B cell (primary cell): Measurements from ENCODE around the gene HOXD8. TPM values are rescaled to one million over a fixed set of nuclear protein-coding genes. Genes with fewer than 3 reads are reported as not detected.

Experiments used
- ATAC-seq: fragments of 200-7000 bp; cut with Tn5 transposase; one replicate; pipeline ENCODE4 v1.10.0; 2021; ENCODE audit warnings: low read depth, mild to moderate bottlenecking, moderate number of reproducible peaks, moderate library complexity
- CTCF ChIA-PET: fragments of 350-600 bp; sonication (Branson Sonifier 250); formaldehyde crosslinking; loops from one replicate; lab custom pipeline; 2021; ENCODE audit warnings: antibody characterized with exemption, inconsistent platforms; lab: Charles Lee
- POLR2A ChIA-PET: fragments of 350-600 bp; sonication (Branson Sonifier 250); formaldehyde crosslinking; loops from one replicate; lab custom pipeline; 2021; ENCODE audit warnings: antibody characterized with exemption; lab: Charles Lee
- DNase-seq: peaks from one replicate; pipeline ENCODE4 v3.0.0; 2013
- H2AFZ ChIP-seq: 2 replicates; pipeline ENCODE4 v1.6.1; 2012; ENCODE audit warnings: mild to moderate bottlenecking, low read depth, low read length; ENCODE audit not compliant: insufficient read depth, poor library complexity, severe bottlenecking
- H3K27ac ChIP-seq, 2 donors: 1 replicate in 1 of 2; 2 replicates in 1 of 2; pipeline ENCODE4 v1.5.1; 2012 to 2013; ENCODE audit warnings: low read length in 2 of 2, mild to moderate bottlenecking in 2 of 2, moderate library complexity in 1 of 2
- H3K27me3 ChIP-seq, 4 experiments: fragments of 200-600 bp in 1 of 4; sonication (generic) in 1 of 4; replicated peaks in 1 of 4; 1 replicate in 2 of 4; 2 replicates in 2 of 4; pipeline versions ENCODE4 v1.6.1 to v1.7.0; 2013 to 2016; ENCODE audit warnings: low read length in 3 of 4, mild to moderate bottlenecking in 2 of 4, mixed read lengths in 1 of 4, moderate library complexity in 1 of 4; ENCODE audit not compliant: insufficient read depth in 4 of 4, control insufficient read depth in 3 of 4; ENCODE audit errors: control extremely low read depth in 1 of 4
- H3K36me3 ChIP-seq, 2 experiments: replicated peaks in 1 of 2; 1 replicate in 1 of 2; 2 replicates in 1 of 2; pipeline versions ENCODE4 v1.6.1 to v1.7.1; 2013; ENCODE audit warnings: low read length in 1 of 2; ENCODE audit not compliant: insufficient read depth in 2 of 2, control insufficient read depth in 1 of 2; ENCODE audit errors: control extremely low read depth in 1 of 2, extremely low read depth in 1 of 2
- H3K4me1 ChIP-seq, 2 donors: fragments of 200-600 bp in 1 of 2; sonication (generic) in 1 of 2; 1 replicate in 1 of 2; 2 replicates in 1 of 2; pipeline versions ENCODE4 v1.5.1 to v1.6.1; 2013 to 2017; ENCODE audit warnings: low read length in 2 of 2; ENCODE audit not compliant: control insufficient read depth in 2 of 2, insufficient read depth in 2 of 2
- H3K4me2 ChIP-seq: replicated peaks from 2 replicates; pipeline ENCODE3; 2012; ENCODE audit warnings: mild to moderate bottlenecking, low read depth, low read length; ENCODE audit not compliant: poor library complexity, severe bottlenecking
- H3K4me3 ChIP-seq, 5 experiments: fragments of 200-600 bp in 1 of 5; sonication (generic) in 1 of 5; 1 replicate in 3 of 5; 2 replicates in 2 of 5; pipeline versions ENCODE4 v1.5.1 to v1.7.0; 2011 to 2016; ENCODE audit warnings: low read length in 4 of 5, mild to moderate bottlenecking in 4 of 5, low read depth in 2 of 5, control low read depth in 1 of 5, moderate library complexity in 1 of 5; ENCODE audit not compliant: insufficient read depth in 1 of 5; ENCODE audit errors: control extremely low read depth in 1 of 5, extremely low read depth in 1 of 5
- H3K79me2 ChIP-seq: fragments of 200-600 bp; sonication (generic); one replicate; pipeline ENCODE4 v1.6.0; 2016; ENCODE audit warnings: low read length; ENCODE audit not compliant: control insufficient read depth, insufficient read depth
- H3K9ac ChIP-seq: fragments of 200-600 bp; sonication (generic); 2 replicates; pipeline ENCODE4 v1.6.1; 2017; ENCODE audit warnings: mild to moderate bottlenecking, low read length, moderate library complexity
- H3K9me3 ChIP-seq, 3 donors: one replicate each; pipeline versions ENCODE4 v1.6.1 to v1.7.1; 2013; ENCODE audit warnings: low read length in 2 of 3; ENCODE audit not compliant: control insufficient read depth in 2 of 3, insufficient read depth in 1 of 3; ENCODE audit errors: control extremely low read depth in 1 of 3
- H4K20me1 ChIP-seq: 2 replicates; pipeline ENCODE4 v1.6.0; 2012; ENCODE audit warnings: mild to moderate bottlenecking, low read length; ENCODE audit not compliant: insufficient read depth, control insufficient read depth, poor library complexity, severe bottlenecking
- H3K27ac Mint-ChIP-seq: one replicate; pipeline ENCODE4 v1.8.0; 2021; ENCODE audit warnings: mixed read lengths
- H3K27me3 Mint-ChIP-seq: one replicate; pipeline ENCODE4 v1.8.0; 2021; ENCODE audit warnings: mixed read lengths
- H3K4me1 Mint-ChIP-seq: one replicate; pipeline ENCODE4 v1.8.0; 2021; ENCODE audit warnings: mixed read lengths
- H3K4me3 Mint-ChIP-seq: one replicate; pipeline ENCODE4 v1.8.0; 2021; ENCODE audit warnings: mixed read lengths
- H3K9me3 Mint-ChIP-seq: one replicate; pipeline ENCODE4 v1.8.0; 2022; ENCODE audit warnings: mixed read lengths; ENCODE audit not compliant: insufficient read depth
- EZH2 ChIP-seq: IDR thresholded peaks from 2 replicates; pipeline ENCODE4 v1.6.1; 2012; ENCODE audit warnings: borderline replicate concordance, low read depth, mild to moderate bottlenecking, moderate library complexity, low read length; ENCODE audit not compliant: insufficient read depth, poor library complexity, severe bottlenecking
- WGBS: methylation state at CpG from one replicate; pipeline ENCODE4 v1.1.5; 2013; ENCODE audit warnings: missing lambda C conversion rate; ENCODE audit not compliant: insufficient coverage; 5-methylcytosine and 5-hydroxymethylcytosine counted together
- intact Hi-C: fragments of 100-400 bp; cut with micrococcal nuclease; formaldehyde crosslinking; loops from one replicate; pipeline ENCODE4 v1.10.0; 2022
- polyA plus RNA-seq: library from polyadenylated mRNA; depleted of rRNA; stranded (reverse); fragments of >200 nt; gene quantifications from 2 replicates; pipeline ENCODE4 v1.2.3, GENCODE V29; 2012
- total RNA-seq, 2 donors: library from RNA; stranded (reverse); fragments of 120-200 nt in 1 of 2; gene quantifications; 1 replicate in 1 of 2; 2 replicates in 1 of 2; pipeline versions ENCODE4 v1.2.3 to v1.2.4, GENCODE V29; 2013 to 2022
- TF ChIP-seq, protein P1 (sequence below): fragments of 200-600 bp; IDR thresholded peaks from one replicate; pipeline ENCODE4 v1.8.0; 2022; ENCODE audit warnings: antibody characterized with exemption, mild to moderate bottlenecking

The HOXD8 gene
- total and polyA plus RNA-seq, 2 donors (not counting 1 experiment from before 2014, with no cell fraction given) = not detected

- no peak overlapping the region for H3K9ac ChIP-seq
- no peak overlapping the region for H3K4me3 Mint-ChIP-seq
- DNase-seq (no peak), ATAC-seq (no peak)
- H3K27me3 ChIP-seq = peaks cover 0 to 92% (median 83%) of the 10 kb centered on the region in 4 experiments
- peaks cover 18% of the 10 kb centered on the region for H3K4me1 Mint-ChIP-seq
- POLR2A ChIA-PET = no interaction called here
- no peak overlapping the region for H3K4me3 ChIP-seq
- no peaks in the 10 kb centered on the region for H4K20me1 ChIP-seq
- intact Hi-C loops = no loop called here
- CTCF ChIA-PET = interaction anchor here (0.9 kb wide), 1 partner anchor 87 kb away, joined by 4 read pairs; the partner anchor contains the start of gene LNPK
- peaks cover 15 to 21% of the 10 kb centered on the region in 2 donors for H3K4me1 ChIP-seq
- H3K27ac Mint-ChIP-seq = no peak overlapping the region
- H3K79me2 ChIP-seq = no peaks in the 10 kb centered on the region
- 4% methylated on average over 6 of the region's 6 CpGs for WGBS
- no peak overlapping the region for H3K4me2 ChIP-seq
- H3K36me3 ChIP-seq = no peaks in the 10 kb centered on the region
- peaks cover 1 to 63% (median 18%) of the 10 kb centered on the region in 3 donors for H3K9me3 ChIP-seq
- H3K27ac ChIP-seq = no peak overlapping the region
- H3K9me3 Mint-ChIP-seq = peaks cover 3% of the 10 kb centered on the region
- TF ChIP-seq, protein P1, sequence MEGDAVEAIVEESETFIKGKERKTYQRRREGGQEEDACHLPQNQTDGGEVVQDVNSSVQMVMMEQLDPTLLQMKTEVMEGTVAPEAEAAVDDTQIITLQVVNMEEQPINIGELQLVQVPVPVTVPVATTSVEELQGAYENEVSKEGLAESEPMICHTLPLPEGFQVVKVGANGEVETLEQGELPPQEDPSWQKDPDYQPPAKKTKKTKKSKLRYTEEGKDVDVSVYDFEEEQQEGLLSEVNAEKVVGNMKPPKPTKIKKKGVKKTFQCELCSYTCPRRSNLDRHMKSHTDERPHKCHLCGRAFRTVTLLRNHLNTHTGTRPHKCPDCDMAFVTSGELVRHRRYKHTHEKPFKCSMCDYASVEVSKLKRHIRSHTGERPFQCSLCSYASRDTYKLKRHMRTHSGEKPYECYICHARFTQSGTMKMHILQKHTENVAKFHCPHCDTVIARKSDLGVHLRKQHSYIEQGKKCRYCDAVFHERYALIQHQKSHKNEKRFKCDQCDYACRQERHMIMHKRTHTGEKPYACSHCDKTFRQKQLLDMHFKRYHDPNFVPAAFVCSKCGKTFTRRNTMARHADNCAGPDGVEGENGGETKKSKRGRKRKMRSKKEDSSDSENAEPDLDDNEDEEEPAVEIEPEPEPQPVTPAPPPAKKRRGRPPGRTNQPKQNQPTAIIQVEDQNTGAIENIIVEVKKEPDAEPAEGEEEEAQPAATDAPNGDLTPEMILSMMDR = no peak
- no peak for TF ChIP-seq EZH2
- peaks cover 79% of the 10 kb centered on the region for H3K27me3 Mint-ChIP-seq
- no peak overlapping the region for H2AFZ ChIP-seq
These were observed 40.3 kb upstream of the HOXD8 start for GRCh38 chr2:176088937-176089842.

DNA sequence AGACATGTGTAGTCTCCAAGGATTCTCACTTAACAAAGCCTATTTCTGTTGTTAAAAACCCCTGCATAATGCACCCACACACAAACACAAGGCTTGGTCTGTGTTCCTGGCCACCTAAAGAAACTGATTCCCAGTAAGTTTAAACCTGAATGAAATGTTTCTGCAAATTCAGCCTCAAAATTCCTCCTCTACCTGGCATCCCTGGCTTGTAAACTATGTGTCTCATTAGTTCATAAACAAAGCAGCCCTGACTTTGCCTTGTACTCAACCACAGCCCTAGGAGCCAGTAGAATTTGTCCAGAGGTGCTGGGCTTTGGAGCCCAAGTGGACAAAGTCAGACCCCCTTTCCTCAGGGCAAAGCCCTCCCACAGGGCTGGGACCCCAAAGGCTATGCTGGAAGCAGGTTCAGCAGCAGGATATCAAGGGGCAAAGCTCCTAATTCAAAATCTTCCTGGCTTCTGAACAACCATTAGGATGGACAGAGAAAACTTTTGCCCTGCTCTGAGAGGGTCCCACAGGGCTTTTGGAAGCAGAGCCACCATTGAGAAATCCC lies 39.6 kb upstream of the HOXD8 start:
- intact Hi-C loops = loop anchor here (10.0 kb wide), 1 partner anchor 1755 kb away; the partner anchor contains the start of gene SP9
- Histone ChIP-seq H3K4me1 (peaks cover 15 to 21% of the 10 kb centered on the region in 2 donors), H3K4me3 (no peak overlapping the region), H3K9ac (no peak overlapping the region), H3K79me2 (no peaks in the 10 kb centered on the region), H3K36me3 (no peaks in the 10 kb centered on the region), H3K9me3 (peaks cover 1 to 56% (median 13%) of the 10 kb centered on the region in 3 donors), H2AFZ (no peak overlapping the region), H4K20me1 (no peaks in the 10 kb centered on the region), H3K27me3 (peaks cover 0 to 92% (median 85%) of the 10 kb centered on the region in 4 experiments), H3K27ac (no peak overlapping the region), H3K4me2 (no peak overlapping the region)
- ChIA-PET CTCF (no interaction called here), POLR2A (no interaction called here)
- ATAC-seq = no peak
- Mint-ChIP-seq H3K9me3 (peaks cover 3% of the 10 kb centered on the region), H3K27me3 (peaks cover 79% of the 10 kb centered on the region), H3K4me1 (peaks cover 18% of the 10 kb centered on the region), H3K27ac (no peak overlapping the region), H3K4me3 (no peak overlapping the region)
- DNase-seq = no peak
- TF ChIP-seq, protein P1 = no peak
- no peak for TF ChIP-seq EZH2
